AG09309 (cell line): ENCODE results near the gene TWIST2.

ENCODE experiments used
- DNase-seq: peaks from one replicate; pipeline ENCODE4 v3.0.0-alpha.2; 2010; ENCODE audit warnings: low read depth
- H3K4me3 ChIP-seq: 2 replicates; pipeline ENCODE4 v1.5.1; 2011; ENCODE audit warnings: mild to moderate bottlenecking, low read depth, low read length, moderate library complexity; ENCODE audit not compliant: control insufficient read depth
- TF ChIP-seq, protein P1 (sequence below): IDR thresholded peaks from 2 replicates; pipeline ENCODE4 v1.5.1; 2011; ENCODE audit warnings: mild to moderate bottlenecking, low read depth, low read length, inconsistent platforms; ENCODE audit not compliant: insufficient read depth, control insufficient read depth; ENCODE audit errors: missing control alignments

TWIST2 gene

DNA sequence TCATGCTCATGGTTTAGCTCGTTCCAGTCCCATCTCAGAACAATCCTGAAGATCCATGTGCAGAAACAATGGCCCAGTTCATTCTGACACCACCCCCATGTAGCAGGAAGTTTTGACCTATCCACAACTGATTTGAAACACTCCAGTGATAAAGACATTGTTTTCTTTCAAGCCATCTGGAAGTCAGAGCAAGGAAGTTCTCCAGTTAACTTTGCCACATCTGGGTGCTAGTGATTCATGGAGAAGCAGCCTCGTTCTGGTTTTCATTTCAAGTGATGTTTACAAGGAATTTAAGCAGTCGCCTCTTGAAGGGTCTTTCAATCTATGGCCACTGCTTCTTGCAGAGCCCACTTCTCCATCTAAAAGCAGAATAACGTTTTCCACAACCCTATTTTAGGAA is 36.6 kb upstream of the TWIST2 start:
- DNase-seq: peak; percentile 58
- no peak overlapping the region for H3K4me3 ChIP-seq
- TF ChIP-seq, protein P1, sequence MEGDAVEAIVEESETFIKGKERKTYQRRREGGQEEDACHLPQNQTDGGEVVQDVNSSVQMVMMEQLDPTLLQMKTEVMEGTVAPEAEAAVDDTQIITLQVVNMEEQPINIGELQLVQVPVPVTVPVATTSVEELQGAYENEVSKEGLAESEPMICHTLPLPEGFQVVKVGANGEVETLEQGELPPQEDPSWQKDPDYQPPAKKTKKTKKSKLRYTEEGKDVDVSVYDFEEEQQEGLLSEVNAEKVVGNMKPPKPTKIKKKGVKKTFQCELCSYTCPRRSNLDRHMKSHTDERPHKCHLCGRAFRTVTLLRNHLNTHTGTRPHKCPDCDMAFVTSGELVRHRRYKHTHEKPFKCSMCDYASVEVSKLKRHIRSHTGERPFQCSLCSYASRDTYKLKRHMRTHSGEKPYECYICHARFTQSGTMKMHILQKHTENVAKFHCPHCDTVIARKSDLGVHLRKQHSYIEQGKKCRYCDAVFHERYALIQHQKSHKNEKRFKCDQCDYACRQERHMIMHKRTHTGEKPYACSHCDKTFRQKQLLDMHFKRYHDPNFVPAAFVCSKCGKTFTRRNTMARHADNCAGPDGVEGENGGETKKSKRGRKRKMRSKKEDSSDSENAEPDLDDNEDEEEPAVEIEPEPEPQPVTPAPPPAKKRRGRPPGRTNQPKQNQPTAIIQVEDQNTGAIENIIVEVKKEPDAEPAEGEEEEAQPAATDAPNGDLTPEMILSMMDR: no peak

GRCh38 chr2:238811759-238812158 is 36.1 kb upstream of the TWIST2 start:
- H3K4me3 ChIP-seq: no peak overlapping the region
- TF ChIP-seq, protein P1: no peak
- peak; percentile 54 for DNase-seq

DNA sequence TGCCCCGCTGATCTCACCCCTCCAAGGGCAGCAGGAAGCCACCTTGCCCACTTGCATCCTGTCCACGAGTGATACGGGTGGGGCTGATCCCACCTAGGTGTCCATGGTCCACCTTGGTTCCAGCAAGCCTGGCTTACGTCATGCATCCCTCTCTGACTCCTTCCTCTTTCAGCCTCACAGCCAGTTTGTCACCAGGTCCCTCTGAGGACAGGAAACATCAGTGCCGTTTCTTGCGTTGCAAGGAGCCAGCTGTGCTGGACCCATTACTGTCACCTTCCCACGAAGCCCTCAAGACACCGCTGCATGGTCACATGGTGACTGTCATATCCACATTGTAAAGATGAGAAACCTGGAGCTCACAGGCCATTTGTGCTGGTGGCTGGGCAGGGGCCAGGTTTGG is 34.8 kb upstream of the TWIST2 start:
- TF ChIP-seq, protein P1: no peak
- DNase-seq: no peak
- H3K4me3 ChIP-seq: no peak overlapping the region

GRCh38 chr2:238814815-238815214 is 33.1 kb upstream of the TWIST2 start:
- H3K4me3 ChIP-seq: no peak overlapping the region
- no peak for DNase-seq
- TF ChIP-seq, protein P1: no peak

- TF ChIP-seq, protein P1: no peak
- no peak overlapping the region for H3K4me3 ChIP-seq
- no peak for DNase-seq
These were observed 31.6 kb upstream of the TWIST2 start for GRCh38 chr2:238816291-238816690.

DNA sequence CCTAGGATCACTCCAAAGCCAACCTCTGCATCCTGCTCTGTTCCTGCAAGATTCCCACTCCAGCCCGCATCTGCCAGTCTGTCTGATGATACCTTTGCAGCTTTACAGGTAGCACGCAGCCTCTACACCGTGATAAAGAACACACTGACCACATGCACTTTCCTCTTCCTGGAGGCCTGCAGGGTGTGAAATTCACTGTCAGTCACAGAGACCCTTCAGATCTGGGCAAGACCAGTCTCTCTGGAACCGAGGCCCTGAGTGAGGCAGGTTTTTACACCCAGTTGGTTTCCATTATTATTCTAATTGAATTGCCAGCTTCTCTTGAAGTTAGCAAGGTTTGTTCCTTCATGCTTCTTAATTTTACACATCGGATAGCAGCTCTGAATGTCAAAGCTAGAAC is 30.5 kb upstream of the TWIST2 start:
- no peak for DNase-seq
- H3K4me3 ChIP-seq: no peak overlapping the region
- TF ChIP-seq, protein P1: no peak

- H3K4me3 ChIP-seq: no peak overlapping the region
- TF ChIP-seq, protein P1: no peak
- DNase-seq: no peak
These were observed 30.0 kb upstream of the TWIST2 start for GRCh38 chr2:238817891-238818290.
